ENCODE results near the gene DNAH8.

Gene DNAH8

GRCh38 chr6:38797391-38797790 lies 82.3 kb downstream of the DNAH8 start:
- Histone ChIP-seq H3K9me3 (ENCODE audit: control insufficient read depth, insufficient read depth, low read length) (no peaks in the 10 kb centered on the region), H3K4me3 (ENCODE audit: low read depth, low read length) (no peak overlapping the region), H3K4me1 (ENCODE audit: control insufficient read depth, insufficient read depth, low read length) (peaks cover 5% of the 10 kb centered on the region; the same call in 1 of the 2 replicates), H3K36me3 (ENCODE audit: control insufficient read depth, insufficient read depth, low read length) (no peaks in the 10 kb centered on the region), H3K9ac (ENCODE audit: low read depth, low read length) (no peak overlapping the region), H3K27ac (ENCODE audit: low read depth, low read length) (peak overlapping the region; percentile 32), H3K27me3 (ENCODE audit: control insufficient read depth, insufficient read depth, low read length) (no peaks in the 10 kb centered on the region)

GRCh38 chr6:38799529-38800184 lies 84.5 kb downstream of the DNAH8 start:
- no peaks in the 10 kb centered on the region for H3K9me3 ChIP-seq (ENCODE audit: control insufficient read depth, insufficient read depth, low read length)
- H3K27me3 ChIP-seq (ENCODE audit: control insufficient read depth, insufficient read depth, low read length), result no peaks in the 10 kb centered on the region
- H3K4me1 ChIP-seq (ENCODE audit: control insufficient read depth, insufficient read depth, low read length), result peaks cover 5% of the 10 kb centered on the region; the same call in 1 of the 2 replicates
- H3K27ac ChIP-seq (ENCODE audit: low read depth, low read length), result no peak overlapping the region
- H3K9ac ChIP-seq (ENCODE audit: low read depth, low read length), result no peak overlapping the region
- H3K4me3 ChIP-seq (ENCODE audit: low read depth, low read length), result no peak overlapping the region
- no peaks in the 10 kb centered on the region for H3K36me3 ChIP-seq (ENCODE audit: control insufficient read depth, insufficient read depth, low read length)

DNA sequence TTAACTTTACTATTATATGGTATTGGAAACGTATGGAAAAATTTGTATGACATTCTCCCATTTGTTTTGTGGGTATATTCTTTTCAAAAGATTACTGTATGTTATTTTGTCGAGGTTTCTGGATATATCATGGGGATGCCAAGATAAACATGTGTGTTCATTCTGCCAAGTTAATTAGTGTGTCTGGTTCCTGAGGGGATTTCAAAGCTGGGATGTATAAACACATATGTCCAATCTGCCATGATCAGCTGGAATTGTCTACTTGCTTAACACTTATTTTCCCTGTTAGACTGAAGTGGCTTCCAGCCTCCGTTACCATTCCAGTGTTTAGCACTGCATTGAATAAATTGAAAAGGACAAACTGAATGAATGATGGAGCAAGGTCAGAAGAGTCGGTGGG lies 86.2 kb downstream of the DNAH8 start:
- Histone ChIP-seq H3K27ac (ENCODE audit: low read depth, low read length) (no peak overlapping the region), H3K36me3 (ENCODE audit: control insufficient read depth, insufficient read depth, low read length) (no peaks in the 10 kb centered on the region), H3K27me3 (ENCODE audit: control insufficient read depth, insufficient read depth, low read length) (no peaks in the 10 kb centered on the region), H3K4me3 (ENCODE audit: low read depth, low read length) (no peak overlapping the region), H3K9me3 (ENCODE audit: control insufficient read depth, insufficient read depth, low read length) (no peaks in the 10 kb centered on the region), H3K9ac (ENCODE audit: low read depth, low read length) (no peak overlapping the region), H3K4me1 (ENCODE audit: control insufficient read depth, insufficient read depth, low read length) (peaks cover 5% of the 10 kb centered on the region; the same call in 1 of the 2 replicates)

- H3K36me3 ChIP-seq (ENCODE audit: control insufficient read depth, insufficient read depth, low read length), result no peaks in the 10 kb centered on the region
- H3K4me1 ChIP-seq (ENCODE audit: control insufficient read depth, insufficient read depth, low read length), result peaks cover 2% of the 10 kb centered on the region; the same call in 1 of the 2 replicates
- no peaks in the 10 kb centered on the region for H3K9me3 ChIP-seq (ENCODE audit: control insufficient read depth, insufficient read depth, low read length)
- no peak overlapping the region for H3K4me3 ChIP-seq (ENCODE audit: low read depth, low read length)
- H3K9ac ChIP-seq (ENCODE audit: low read depth, low read length), result no peak overlapping the region
- H3K27me3 ChIP-seq (ENCODE audit: control insufficient read depth, insufficient read depth, low read length), result no peaks in the 10 kb centered on the region
- H3K27ac ChIP-seq (ENCODE audit: low read depth, low read length), result no peak overlapping the region
Measured at GRCh38 chr6:38802497-38802896, 87.4 kb downstream of the DNAH8 start.

DNA sequence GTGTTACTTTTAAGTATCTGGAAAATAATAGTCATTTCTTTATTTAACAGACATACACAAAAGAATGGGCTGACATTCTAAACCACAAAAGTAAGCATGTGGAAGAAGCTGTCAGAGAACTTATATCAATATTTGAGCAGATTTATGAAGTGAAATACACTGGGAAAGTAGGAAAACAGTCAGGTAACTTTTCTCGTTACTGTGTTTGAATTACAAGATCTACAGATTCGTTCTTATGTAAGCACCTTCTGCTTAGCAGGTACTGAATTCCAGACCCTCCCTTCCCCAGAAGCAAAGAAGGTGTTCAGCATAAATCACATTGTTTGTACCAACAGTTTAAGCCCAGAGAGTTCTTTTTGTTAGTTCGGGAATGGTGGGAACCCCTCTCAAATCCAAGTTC lies 88.0 kb downstream of the DNAH8 start:
- Histone ChIP-seq H3K4me3 (ENCODE audit: low read depth, low read length) (no peak overlapping the region), H3K27ac (ENCODE audit: low read depth, low read length) (no peak overlapping the region), H3K36me3 (ENCODE audit: control insufficient read depth, insufficient read depth, low read length) (no peaks in the 10 kb centered on the region), H3K9me3 (ENCODE audit: control insufficient read depth, insufficient read depth, low read length) (no peaks in the 10 kb centered on the region), H3K27me3 (ENCODE audit: control insufficient read depth, insufficient read depth, low read length) (no peaks in the 10 kb centered on the region), H3K9ac (ENCODE audit: low read depth, low read length) (no peak overlapping the region), H3K4me1 (ENCODE audit: control insufficient read depth, insufficient read depth, low read length) (no peaks in the 10 kb centered on the region)

DNA sequence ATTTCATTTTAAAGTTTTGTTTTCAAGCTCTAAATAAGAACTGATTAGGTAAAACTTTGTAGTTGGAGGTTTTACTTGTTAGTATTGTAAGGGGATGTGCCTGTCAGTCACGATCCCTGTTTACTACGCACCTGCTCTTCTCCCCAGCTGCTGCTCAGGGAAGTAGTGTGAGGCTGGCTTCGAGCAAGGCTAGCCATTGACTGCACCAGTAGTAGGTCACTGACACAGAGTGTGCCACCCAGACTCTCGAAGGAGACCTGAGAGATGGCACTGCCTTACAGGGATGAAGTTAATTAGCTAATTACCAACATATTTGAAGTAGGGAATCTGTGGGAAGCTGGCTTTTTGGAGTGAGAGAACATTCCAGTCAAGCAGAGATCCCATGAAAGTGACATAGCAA lies 89.2 kb downstream of the DNAH8 start:
- Histone ChIP-seq H3K36me3 (ENCODE audit: control insufficient read depth, insufficient read depth, low read length) (no peaks in the 10 kb centered on the region), H3K27me3 (ENCODE audit: control insufficient read depth, insufficient read depth, low read length) (no peaks in the 10 kb centered on the region)

GRCh38 chr6:38805127-38805655 lies 90.1 kb downstream of the DNAH8 start:
- no peaks in the 10 kb centered on the region for H3K9me3 ChIP-seq (ENCODE audit: control insufficient read depth, insufficient read depth, low read length)
- H3K27me3 ChIP-seq (ENCODE audit: control insufficient read depth, insufficient read depth, low read length), result no peaks in the 10 kb centered on the region
- H3K36me3 ChIP-seq (ENCODE audit: control insufficient read depth, insufficient read depth, low read length), result no peaks in the 10 kb centered on the region
- H3K9ac ChIP-seq (ENCODE audit: low read depth, low read length), result no peak overlapping the region
- H3K4me1 ChIP-seq (ENCODE audit: control insufficient read depth, insufficient read depth, low read length), result no peaks in the 10 kb centered on the region
- no peak overlapping the region for H3K4me3 ChIP-seq (ENCODE audit: low read depth, low read length)
- no peak overlapping the region for H3K27ac ChIP-seq (ENCODE audit: low read depth, low read length)

More for the DNA sequence above, 89.2 kb downstream of the DNAH8 start:
- H3K27ac ChIP-seq (ENCODE audit: low read depth, low read length), result no peak overlapping the region
- H3K4me1 ChIP-seq (ENCODE audit: control insufficient read depth, insufficient read depth, low read length), result no peaks in the 10 kb centered on the region
- no peak overlapping the region for H3K4me3 ChIP-seq (ENCODE audit: low read depth, low read length)
- no peaks in the 10 kb centered on the region for H3K9me3 ChIP-seq (ENCODE audit: control insufficient read depth, insufficient read depth, low read length)
- no peak overlapping the region for H3K9ac ChIP-seq (ENCODE audit: low read depth, low read length)

DNA sequence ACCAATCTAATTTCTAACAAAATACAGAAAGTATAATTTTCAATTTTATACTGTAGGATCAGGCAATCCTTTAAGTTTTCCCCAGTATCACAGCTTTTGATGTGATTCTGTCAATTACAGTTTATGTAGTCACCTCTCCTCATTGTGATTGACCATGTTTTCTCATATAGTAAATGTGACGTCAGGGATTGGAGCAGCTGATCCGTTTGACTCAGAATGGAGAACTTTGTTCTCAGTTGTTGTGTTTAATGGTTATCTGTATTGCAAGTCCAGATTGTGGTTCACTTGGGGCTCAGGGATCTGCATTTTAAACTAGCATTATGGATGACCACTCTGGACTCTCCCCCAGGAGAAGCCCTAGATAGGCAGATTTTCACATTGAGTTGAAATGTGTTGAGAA lies 90.6 kb downstream of the DNAH8 start:
- Histone ChIP-seq H3K27ac (ENCODE audit: low read depth, low read length) (no peak overlapping the region), H3K36me3 (ENCODE audit: control insufficient read depth, insufficient read depth, low read length) (no peaks in the 10 kb centered on the region), H3K9me3 (ENCODE audit: control insufficient read depth, insufficient read depth, low read length) (no peaks in the 10 kb centered on the region), H3K27me3 (ENCODE audit: control insufficient read depth, insufficient read depth, low read length) (no peaks in the 10 kb centered on the region), H3K4me1 (ENCODE audit: control insufficient read depth, insufficient read depth, low read length) (no peaks in the 10 kb centered on the region), H3K4me3 (ENCODE audit: low read depth, low read length) (no peak overlapping the region), H3K9ac (ENCODE audit: low read depth, low read length) (no peak overlapping the region)

DNA sequence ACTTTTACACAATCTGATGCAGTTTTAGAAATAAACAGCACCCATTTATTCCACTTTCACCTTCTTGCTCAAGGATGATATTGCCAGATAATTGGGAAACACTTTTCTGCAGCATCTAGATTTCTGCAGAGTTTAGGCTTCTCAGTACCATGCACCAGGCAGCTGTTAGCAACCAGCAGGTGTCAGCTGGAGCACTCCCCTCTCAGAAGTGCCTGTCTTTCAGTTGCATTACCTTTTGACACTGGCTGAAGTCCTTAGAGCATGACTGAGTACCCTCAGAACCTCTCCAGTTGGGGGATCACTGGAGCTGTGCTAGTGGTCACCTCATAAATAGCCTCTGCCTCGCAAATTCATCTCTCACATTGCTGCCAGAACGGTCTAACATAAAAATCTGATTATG lies 91.2 kb downstream of the DNAH8 start:
- Histone ChIP-seq H3K27ac (ENCODE audit: low read depth, low read length) (no peak overlapping the region), H3K4me3 (ENCODE audit: low read depth, low read length) (no peak overlapping the region), H3K4me1 (ENCODE audit: control insufficient read depth, insufficient read depth, low read length) (no peaks in the 10 kb centered on the region), H3K27me3 (ENCODE audit: control insufficient read depth, insufficient read depth, low read length) (no peaks in the 10 kb centered on the region), H3K36me3 (ENCODE audit: control insufficient read depth, insufficient read depth, low read length) (no peaks in the 10 kb centered on the region), H3K9me3 (ENCODE audit: control insufficient read depth, insufficient read depth, low read length) (no peaks in the 10 kb centered on the region), H3K9ac (ENCODE audit: low read depth, low read length) (no peak overlapping the region)

DNA sequence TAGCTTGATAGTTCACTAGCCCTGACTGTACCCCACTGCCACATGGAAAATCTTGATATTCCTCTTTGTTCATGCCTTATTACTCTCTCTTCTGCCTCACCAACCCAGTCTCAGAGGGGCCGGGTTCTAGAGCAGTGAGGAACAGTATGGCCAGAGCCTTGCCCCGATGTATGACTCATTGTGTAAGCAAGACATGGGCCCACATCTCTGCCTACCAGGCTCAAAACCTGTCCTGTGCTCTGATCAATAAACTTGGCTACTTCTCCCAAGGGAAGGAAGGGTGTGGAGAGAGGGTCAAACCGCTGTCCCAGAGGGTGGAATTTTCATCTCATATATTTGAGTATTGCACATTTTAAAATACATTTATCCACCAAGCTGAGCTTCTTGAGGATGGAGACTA lies 91.7 kb downstream of the DNAH8 start:
- Histone ChIP-seq H3K4me3 (ENCODE audit: low read depth, low read length) (no peak overlapping the region), H3K36me3 (ENCODE audit: control insufficient read depth, insufficient read depth, low read length) (no peaks in the 10 kb centered on the region), H3K9me3 (ENCODE audit: control insufficient read depth, insufficient read depth, low read length) (no peaks in the 10 kb centered on the region), H3K9ac (ENCODE audit: low read depth, low read length) (no peak overlapping the region), H3K27ac (ENCODE audit: low read depth, low read length) (no peak overlapping the region), H3K4me1 (ENCODE audit: control insufficient read depth, insufficient read depth, low read length) (no peaks in the 10 kb centered on the region), H3K27me3 (ENCODE audit: control insufficient read depth, insufficient read depth, low read length) (no peaks in the 10 kb centered on the region)

GRCh38 chr6:38808039-38808438 lies 92.9 kb downstream of the DNAH8 start:
- H3K27ac ChIP-seq (ENCODE audit: low read depth, low read length), result no peak overlapping the region
- no peak overlapping the region for H3K9ac ChIP-seq (ENCODE audit: low read depth, low read length)
- no peaks in the 10 kb centered on the region for H3K36me3 ChIP-seq (ENCODE audit: control insufficient read depth, insufficient read depth, low read length)
- no peaks in the 10 kb centered on the region for H3K9me3 ChIP-seq (ENCODE audit: control insufficient read depth, insufficient read depth, low read length)
- no peak overlapping the region for H3K4me3 ChIP-seq (ENCODE audit: low read depth, low read length)
- no peaks in the 10 kb centered on the region for H3K27me3 ChIP-seq (ENCODE audit: control insufficient read depth, insufficient read depth, low read length)
- H3K4me1 ChIP-seq (ENCODE audit: control insufficient read depth, insufficient read depth, low read length), result no peaks in the 10 kb centered on the region
